GM12878 (cell line): Measurements from ENCODE around the gene MRPL36. TPM values are rescaled to one million over a fixed set of nuclear protein-coding genes. Genes with fewer than 3 reads are reported as not detected.

Experiments used
- BHLHE40 ChIP-seq, 2 experiments: fragments of 450-650 bp in 1 of 2; IDR thresholded peaks; 2 replicates each; pipeline ENCODE4 v1.6.1; 2011 to 2017; ENCODE audit warnings: low read depth in 2 of 2, borderline replicate concordance in 1 of 2, improper control_type of control experiment in 1 of 2, low read length in 1 of 2, mild to moderate bottlenecking in 1 of 2
- CBFB ChIP-seq: IDR thresholded peaks from 2 replicates; pipeline ENCODE4 v1.6.1; 2016; ENCODE audit warnings: antibody characterized with exemption, low read depth
- CBX3 ChIP-seq: fragments of 200-600 bp; sonication (generic); IDR thresholded peaks from 2 replicates; pipeline ENCODE4 v1.6.1; 2016; ENCODE audit warnings: low read depth, borderline replicate concordance
- EP300 ChIP-seq, 2 experiments: fragments of 150-350 bp in 1 of 2; IDR thresholded peaks; 2 replicates each; pipeline ENCODE4 v1.6.1; 2011 to 2012; ENCODE audit warnings: low read depth in 2 of 2, low read length in 2 of 2, borderline replicate concordance in 1 of 2, improper control_type of control experiment in 1 of 2, inconsistent platforms in 1 of 2; ENCODE audit not compliant: control insufficient read depth in 1 of 2
- ETV6 ChIP-seq, 2 experiments: fragments of 450-650 bp in 1 of 2; IDR thresholded peaks in 1 of 2; conservative IDR thresholded peaks in 1 of 2; 2 replicates each; pipeline ENCODE4 v1.6.1; 2014; ENCODE audit warnings: antibody characterized with exemption in 1 of 2, borderline replicate concordance in 1 of 2, low read depth in 1 of 2, mild to moderate bottlenecking in 1 of 2, moderate library complexity in 1 of 2
- IKZF2 ChIP-seq, 2 experiments: fragments of 450-650 bp; IDR thresholded peaks; 2 replicates each; pipeline ENCODE4 v1.6.1; 2017; ENCODE audit warnings: mild to moderate bottlenecking in 2 of 2, moderate library complexity in 2 of 2
- JUNB ChIP-seq: IDR thresholded peaks from 2 replicates; pipeline ENCODE4 v1.6.1; 2016; ENCODE audit warnings: antibody characterized with exemption, mild to moderate bottlenecking
- RELB ChIP-seq: fragments of 450-650 bp; IDR thresholded peaks from 2 replicates; pipeline ENCODE4 v1.6.1; 2017; ENCODE audit warnings: low read depth, mild to moderate bottlenecking, moderate library complexity
- SKIL ChIP-seq: fragments of 450-650 bp; IDR thresholded peaks from 2 replicates; pipeline ENCODE4 v1.6.1; 2017; ENCODE audit warnings: mild to moderate bottlenecking, low read depth, inconsistent platforms; ENCODE audit not compliant: poor library complexity, severe bottlenecking
- SREBF2 ChIP-seq: IDR thresholded peaks from 2 replicates; pipeline ENCODE4 v1.6.1; 2012; ENCODE audit warnings: mild to moderate bottlenecking, low read length
- YY1 ChIP-seq: IDR thresholded peaks from 2 replicates; pipeline ENCODE4 v1.6.1; 2011; ENCODE audit warnings: low read depth, mild to moderate bottlenecking, low read length
- ZNF592 ChIP-seq: fragments of 450-650 bp; IDR thresholded peaks from 2 replicates; pipeline ENCODE4 v1.6.1; 2017; ENCODE audit warnings: mild to moderate bottlenecking, moderate library complexity
- ZNF622 ChIP-seq: fragments of 450-650 bp; IDR thresholded peaks from 2 replicates; pipeline ENCODE4 v1.6.1; 2017; ENCODE audit warnings: mild to moderate bottlenecking, inconsistent platforms
- polyA plus RNA-seq, 11 experiments: library from polyadenylated mRNA; depleted of rRNA in 4 of 11; unstranded in 6 of 11; stranded (reverse) in 5 of 11; fragments of >200 nt; fragmentation: Nextera tagmentation in 4 of 11; fragmentation: Illumina TruSeq in 1 of 11; extraction: Ambion mirVana in 4 of 11; extraction: Trizol in 1 of 11; gene quantifications; 1 replicate in 1 of 11; 2 replicates in 10 of 11; pipeline versions ENCODE4 v1.2.1 to v1.2.3, GENCODE V29; 2011 to 2016; ENCODE audit warnings: inconsistent platforms in 2 of 11, missing spikeins in 2 of 11, low read depth in 1 of 11
- total RNA-seq, 4 experiments: library from RNA; depleted of rRNA in 3 of 4; stranded (reverse); fragments of >200 nt in 3 of 4; fragmentation: Illumina TruSeq in 1 of 4; extraction: Trizol in 1 of 4; gene quantifications; 2 replicates each; pipeline versions ENCODE4 v1.2.1 to v1.2.3, GENCODE V29; 2013 to 2021
- TF ChIP-seq, protein P1 (sequence below): fragments of 450-650 bp; IDR thresholded peaks from 2 replicates; pipeline ENCODE4 v1.6.1; 2016; ENCODE audit warnings: mild to moderate bottlenecking
- TF ChIP-seq, protein P2 (sequence below): IDR thresholded peaks from 2 replicates; pipeline ENCODE4 v1.6.1; 2012; ENCODE audit warnings: low read depth, low read length, improper control_type of control experiment

MRPL36 gene
- total and polyA plus RNA-seq, 10 of the 15 experiments (the other 5 are each of a cell fraction or from before 2014, with no cell fraction given), result 89.2 to 559 (median 152) TPM

DNA sequence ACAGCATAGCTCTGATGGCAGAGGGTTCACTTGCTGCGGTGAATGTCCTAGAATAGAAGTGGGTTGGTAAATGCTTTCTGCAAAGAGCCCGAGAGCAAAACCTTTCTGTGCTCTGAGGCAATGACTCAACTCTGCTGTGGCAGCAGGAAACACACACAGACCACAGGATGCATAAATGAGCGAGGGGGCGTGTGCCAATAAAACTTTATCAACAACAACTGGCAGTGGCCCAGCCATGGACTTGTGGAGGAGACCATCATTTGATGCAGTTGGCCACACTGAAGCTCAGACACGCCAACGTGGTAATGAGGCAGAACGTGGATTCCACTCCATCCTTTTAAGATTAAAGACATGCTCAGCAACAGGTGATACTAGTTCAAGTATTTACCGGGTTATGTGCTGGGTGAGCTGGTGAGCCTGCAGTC, 6.8 kb downstream of the MRPL36 start (continued):
- TF ChIP-seq, protein P1, sequence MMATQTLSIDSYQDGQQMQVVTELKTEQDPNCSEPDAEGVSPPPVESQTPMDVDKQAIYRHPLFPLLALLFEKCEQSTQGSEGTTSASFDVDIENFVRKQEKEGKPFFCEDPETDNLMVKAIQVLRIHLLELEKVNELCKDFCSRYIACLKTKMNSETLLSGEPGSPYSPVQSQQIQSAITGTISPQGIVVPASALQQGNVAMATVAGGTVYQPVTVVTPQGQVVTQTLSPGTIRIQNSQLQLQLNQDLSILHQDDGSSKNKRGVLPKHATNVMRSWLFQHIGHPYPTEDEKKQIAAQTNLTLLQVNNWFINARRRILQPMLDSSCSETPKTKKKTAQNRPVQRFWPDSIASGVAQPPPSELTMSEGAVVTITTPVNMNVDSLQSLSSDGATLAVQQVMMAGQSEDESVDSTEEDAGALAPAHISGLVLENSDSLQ, result peak; percentile 70
- TF ChIP-seq YY1, result peak; percentile 89
- TF ChIP-seq ZNF622, result no peak
- peak; percentile 90 for TF ChIP-seq RELB
- TF ChIP-seq SREBF2, result 0 out of 2 replicates have a peak, but pooled peaks have one; percentile 2
- peak; percentile 98 for TF ChIP-seq CBFB
- peak; percentile 85 to 97 for TF ChIP-seq EP300 (IDR thresholded peaks at IDR 0.05; ENCODE audit: borderline replicate concordance in 1 of 2, control insufficient read depth in 1 of 2, low read depth in 2 of 2, low read length in 2 of 2)
- TF ChIP-seq SKIL, result peak; percentile 94
- peak; percentile 93 to 96 for TF ChIP-seq IKZF2 (IDR thresholded peaks at IDR 0.05)
- no peak for TF ChIP-seq CBX3
- TF ChIP-seq, protein P2, sequence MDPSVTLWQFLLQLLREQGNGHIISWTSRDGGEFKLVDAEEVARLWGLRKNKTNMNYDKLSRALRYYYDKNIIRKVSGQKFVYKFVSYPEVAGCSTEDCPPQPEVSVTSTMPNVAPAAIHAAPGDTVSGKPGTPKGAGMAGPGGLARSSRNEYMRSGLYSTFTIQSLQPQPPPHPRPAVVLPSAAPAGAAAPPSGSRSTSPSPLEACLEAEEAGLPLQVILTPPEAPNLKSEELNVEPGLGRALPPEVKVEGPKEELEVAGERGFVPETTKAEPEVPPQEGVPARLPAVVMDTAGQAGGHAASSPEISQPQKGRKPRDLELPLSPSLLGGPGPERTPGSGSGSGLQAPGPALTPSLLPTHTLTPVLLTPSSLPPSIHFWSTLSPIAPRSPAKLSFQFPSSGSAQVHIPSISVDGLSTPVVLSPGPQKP, result no peak
- TF ChIP-seq ZNF592, result 0 out of 2 replicates have a peak, but pooled peaks have one; percentile 20
- TF ChIP-seq BHLHE40 (IDR thresholded peaks at IDR 0.05; ENCODE audit: borderline replicate concordance in 1 of 2, low read depth in 2 of 2, low read length in 1 of 2), result peak; percentile 86 to 87
- peak; percentile 91 for TF ChIP-seq JUNB
- TF ChIP-seq ETV6 (conservative IDR thresholded peaks at IDR 0.05 in 1 of 2, IDR thresholded peaks at IDR 0.05 in 1 of 2; ENCODE audit: borderline replicate concordance in 1 of 2, low read depth in 1 of 2), result peak in 1 of 2 experiments; percentile 94; a peak in 2 of 4 replicates
